ENCODE results near the gene OVCA2.

Gene OVCA2

DNA sequence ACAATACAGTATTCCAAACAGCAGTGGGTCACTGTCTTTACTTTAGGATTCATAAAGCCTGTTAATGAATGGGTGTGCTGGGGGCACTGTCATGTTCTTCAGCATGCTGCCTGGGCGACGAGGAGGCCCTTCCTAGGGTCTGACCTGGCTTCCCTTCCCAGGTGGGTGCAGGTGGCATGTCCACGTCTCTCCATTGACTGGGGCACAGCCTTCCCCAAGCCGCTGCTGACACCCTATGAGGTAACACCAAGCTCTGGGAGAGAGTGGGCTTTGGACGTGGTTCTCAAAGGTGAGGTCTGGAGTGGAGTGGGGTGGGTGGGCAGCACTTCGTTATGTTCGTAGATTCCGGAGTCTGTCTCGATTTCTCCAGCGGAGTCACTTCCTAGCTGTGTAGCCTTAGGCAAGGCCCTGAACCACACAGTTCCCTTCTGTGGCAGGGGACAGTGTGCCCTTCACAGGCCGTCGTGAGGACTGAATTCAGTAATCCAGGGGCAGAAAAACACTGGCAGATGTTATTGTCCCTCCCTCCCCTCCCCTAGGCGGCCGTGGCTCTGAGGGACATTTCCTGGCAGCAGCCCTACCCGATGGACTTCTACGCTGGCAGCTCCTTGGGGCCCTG, 771 bp upstream of the OVCA2 start:
- Histone ChIP-seq H3K36me3 (replicated peaks) (peaks cover 17% of the 10 kb centered on the region), H3K4me3 (ENCODE audit: low read depth, low read length) (peak overlapping the region; percentile 85), H3K27ac (peak overlapping the region; percentile 88), H3K27me3 (replicated peaks) (no peaks in the 10 kb centered on the region)
- in situ Hi-C loops (cut with HindIII; ENCODE audit: low pct_ligation_motif_present, low sequenced_read_pairs), result no loop called here
- no peak for DNase-seq
- TF ChIP-seq, protein P1, sequence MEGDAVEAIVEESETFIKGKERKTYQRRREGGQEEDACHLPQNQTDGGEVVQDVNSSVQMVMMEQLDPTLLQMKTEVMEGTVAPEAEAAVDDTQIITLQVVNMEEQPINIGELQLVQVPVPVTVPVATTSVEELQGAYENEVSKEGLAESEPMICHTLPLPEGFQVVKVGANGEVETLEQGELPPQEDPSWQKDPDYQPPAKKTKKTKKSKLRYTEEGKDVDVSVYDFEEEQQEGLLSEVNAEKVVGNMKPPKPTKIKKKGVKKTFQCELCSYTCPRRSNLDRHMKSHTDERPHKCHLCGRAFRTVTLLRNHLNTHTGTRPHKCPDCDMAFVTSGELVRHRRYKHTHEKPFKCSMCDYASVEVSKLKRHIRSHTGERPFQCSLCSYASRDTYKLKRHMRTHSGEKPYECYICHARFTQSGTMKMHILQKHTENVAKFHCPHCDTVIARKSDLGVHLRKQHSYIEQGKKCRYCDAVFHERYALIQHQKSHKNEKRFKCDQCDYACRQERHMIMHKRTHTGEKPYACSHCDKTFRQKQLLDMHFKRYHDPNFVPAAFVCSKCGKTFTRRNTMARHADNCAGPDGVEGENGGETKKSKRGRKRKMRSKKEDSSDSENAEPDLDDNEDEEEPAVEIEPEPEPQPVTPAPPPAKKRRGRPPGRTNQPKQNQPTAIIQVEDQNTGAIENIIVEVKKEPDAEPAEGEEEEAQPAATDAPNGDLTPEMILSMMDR (IDR thresholded peaks at IDR 0.05; ENCODE audit: low read depth, low read length, missing control alignments), result no peak

DNA sequence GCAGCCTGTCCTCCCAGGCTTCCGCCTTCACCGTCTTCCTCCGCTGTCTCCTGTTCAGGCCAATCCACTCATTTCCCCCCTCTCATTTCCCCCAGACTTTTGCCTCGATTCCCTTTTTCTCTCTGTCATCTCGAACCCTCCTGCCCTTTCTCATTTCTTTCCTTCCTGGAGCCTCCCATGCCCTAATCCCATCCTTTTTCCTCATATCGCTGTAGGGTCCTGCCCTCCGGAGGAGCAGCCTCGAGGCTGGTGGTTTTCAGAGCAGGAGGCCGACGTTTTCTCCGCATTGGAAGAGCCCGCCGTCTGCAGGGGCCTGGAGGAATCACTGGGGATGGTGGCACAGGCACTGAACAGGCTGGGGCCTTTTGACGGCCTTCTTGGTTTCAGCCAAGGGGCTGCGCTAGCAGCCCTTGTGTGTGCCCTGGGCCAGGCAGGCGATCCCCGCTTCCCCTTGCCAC, 597 bp downstream of the OVCA2 start:
- no peaks in the 10 kb centered on the region for H3K27me3 ChIP-seq (replicated peaks)
- in situ Hi-C loops (cut with HindIII; ENCODE audit: low pct_ligation_motif_present, low sequenced_read_pairs), result no loop called here
- TF ChIP-seq, protein P1 (IDR thresholded peaks at IDR 0.05; ENCODE audit: low read depth, low read length, missing control alignments), result peak; percentile 67
- peaks cover 10% of the 10 kb centered on the region for H3K36me3 ChIP-seq (replicated peaks)
- peak overlapping the region; percentile 85 for H3K4me3 ChIP-seq (ENCODE audit: low read depth, low read length)
- no peak for DNase-seq
- peak overlapping the region; percentile 88 for H3K27ac ChIP-seq

DNA sequence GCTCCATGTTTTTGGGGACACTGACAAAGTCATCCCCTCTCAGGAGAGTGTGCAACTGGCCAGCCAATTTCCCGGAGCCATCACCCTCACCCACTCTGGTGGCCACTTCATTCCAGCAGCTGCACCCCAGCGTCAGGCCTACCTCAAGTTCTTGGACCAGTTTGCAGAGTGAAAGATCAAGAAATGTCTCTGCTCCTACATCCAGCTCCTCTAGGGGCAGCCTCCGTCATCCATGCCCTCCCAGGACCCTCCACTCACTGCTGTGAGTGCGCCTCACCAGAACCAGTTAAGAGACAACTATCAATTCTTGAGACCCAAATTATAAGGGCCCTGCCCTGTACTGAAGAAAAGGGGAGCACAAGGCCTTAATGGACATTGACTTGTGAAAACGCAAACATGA, 1.1 kb downstream of the OVCA2 start:
- peak overlapping the region; percentile 85 for H3K4me3 ChIP-seq (ENCODE audit: low read depth, low read length)
- in situ Hi-C loops (cut with HindIII; ENCODE audit: low pct_ligation_motif_present, low sequenced_read_pairs), result no loop called here
- H3K36me3 ChIP-seq (replicated peaks), result peaks cover 10% of the 10 kb centered on the region
- no peak for DNase-seq
- TF ChIP-seq, protein P1 (IDR thresholded peaks at IDR 0.05; ENCODE audit: low read depth, low read length, missing control alignments), result peak; percentile 30
- no peaks in the 10 kb centered on the region for H3K27me3 ChIP-seq (replicated peaks)
- no peak overlapping the region for H3K27ac ChIP-seq

DNA sequence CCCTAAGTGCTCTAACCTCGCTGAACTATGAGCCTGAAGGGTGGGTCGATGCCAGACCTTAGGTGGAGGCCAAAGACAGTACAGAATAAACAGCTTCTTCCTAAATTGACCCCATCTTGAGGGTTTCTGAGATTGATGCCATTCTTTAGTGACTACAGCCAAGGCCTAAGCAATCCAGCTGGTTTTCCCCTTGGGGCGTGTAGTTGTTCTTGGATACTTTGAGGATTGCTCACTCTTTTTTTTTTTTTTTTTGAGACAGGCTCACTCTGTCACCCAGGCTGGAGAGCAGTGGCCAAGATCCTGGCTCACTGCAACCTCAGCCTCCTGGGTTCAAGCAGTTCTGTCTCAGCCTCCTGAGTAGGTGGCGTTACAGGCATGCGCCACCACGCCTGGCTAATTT, 2.0 kb downstream of the OVCA2 start:
- Histone ChIP-seq H3K4me3 (ENCODE audit: low read depth, low read length) (no peak overlapping the region), H3K27ac (peak overlapping the region; percentile 4), H3K27me3 (replicated peaks) (no peaks in the 10 kb centered on the region), H3K36me3 (replicated peaks) (peaks cover 5% of the 10 kb centered on the region)
- TF ChIP-seq, protein P1 (IDR thresholded peaks at IDR 0.05; ENCODE audit: low read depth, low read length, missing control alignments), result no peak
- in situ Hi-C loops (cut with HindIII; ENCODE audit: low pct_ligation_motif_present, low sequenced_read_pairs), result no loop called here
- DNase-seq, result no peak

DNA sequence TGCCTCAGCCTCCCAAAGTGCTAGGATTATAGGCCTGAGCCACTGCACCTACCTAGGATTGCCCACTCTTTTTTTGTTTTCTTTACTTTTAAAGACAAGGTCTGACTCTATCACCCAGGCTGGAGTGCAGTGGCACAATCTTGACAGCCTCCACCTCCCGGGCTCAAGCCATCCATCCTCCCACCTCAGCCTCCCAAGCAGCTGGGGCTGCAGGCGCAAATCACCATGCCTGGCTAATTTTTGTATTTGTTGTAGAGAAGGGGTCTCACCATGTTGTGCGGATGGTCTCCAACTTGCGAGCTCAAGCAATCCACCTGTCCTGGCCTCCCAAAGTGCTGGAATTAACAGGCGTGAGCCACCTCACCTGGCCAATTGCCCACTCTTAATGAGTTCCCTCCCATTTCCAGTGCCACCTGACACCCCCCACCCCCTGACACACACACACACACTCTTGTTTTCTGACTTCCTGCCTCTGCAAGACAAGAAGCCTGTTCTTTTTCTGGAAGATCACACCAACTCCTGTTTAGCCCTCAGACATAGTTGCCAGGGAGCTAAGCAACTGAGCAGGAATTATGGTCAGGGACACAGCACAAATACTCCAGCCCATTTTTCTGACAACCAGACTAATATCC, 2.6 kb downstream of the OVCA2 start:
- no peak for DNase-seq
- TF ChIP-seq, protein P1 (IDR thresholded peaks at IDR 0.05; ENCODE audit: low read depth, low read length, missing control alignments), result no peak
- in situ Hi-C loops (cut with HindIII; ENCODE audit: low pct_ligation_motif_present, low sequenced_read_pairs), result no loop called here
- H3K36me3 ChIP-seq (replicated peaks), result peaks cover 5% of the 10 kb centered on the region
- H3K27me3 ChIP-seq (replicated peaks), result no peaks in the 10 kb centered on the region
- H3K27ac ChIP-seq, result no peak overlapping the region
- no peak overlapping the region for H3K4me3 ChIP-seq (ENCODE audit: low read depth, low read length)

Data from brain microvascular endothelial cell (primary cell).